WTC11 (cell line): ENCODE measurements around the gene NOP16. TPM values are rescaled to one million over a fixed set of nuclear protein-coding genes. Genes with fewer than 3 reads are reported as not detected.

ENCODE experiments used
- ATAC-seq: fragments of 200-7000 bp; cut with Tn5 transposase; 2 replicates; pipeline ENCODE4 v1.10.0; 2021; ENCODE audit warnings: mild to moderate bottlenecking, moderate library complexity
- CTCF ChIA-PET: fragments of 300-600 bp; sonication (Branson Sonifier 250); formaldehyde crosslinking; loops from one replicate; lab custom pipeline; 2021; ENCODE audit warnings: antibody characterized with exemption; lab: Charles Lee
- POLR2A ChIA-PET: fragments of 350-600 bp; sonication (Branson Sonifier 250); formaldehyde crosslinking; loops from one replicate; lab custom pipeline; 2021; ENCODE audit warnings: antibody characterized with exemption; lab: Charles Lee
- DNase-seq: peaks from one replicate; pipeline ENCODE4 v3.0.0; 2021; ENCODE audit warnings: low spot score
- H3K27ac Mint-ChIP-seq: 2 replicates; pipeline ENCODE4 v1.8.0; 2021; ENCODE audit warnings: mixed read lengths
- H3K27me3 Mint-ChIP-seq: 2 replicates; pipeline ENCODE4 v1.8.0; 2021; ENCODE audit warnings: low read depth, mild to moderate bottlenecking, moderate library complexity, mixed read lengths
- H3K36me3 Mint-ChIP-seq: 2 replicates; pipeline ENCODE4 v1.8.0; 2021; ENCODE audit warnings: mixed read lengths
- H3K4me1 Mint-ChIP-seq: 2 replicates; pipeline ENCODE4 v1.8.0; 2022; ENCODE audit warnings: mixed read lengths
- H3K4me3 Mint-ChIP-seq: 2 replicates; pipeline ENCODE4 v1.8.0; 2021; ENCODE audit warnings: mild to moderate bottlenecking, moderate library complexity, mixed read lengths
- H3K9me3 Mint-ChIP-seq: 2 replicates; pipeline ENCODE4 v1.8.0; 2021; ENCODE audit warnings: mixed read lengths
- ATF2 ChIP-seq: sonication (generic); formaldehyde crosslinking; IDR thresholded peaks from 2 replicates; pipeline ENCODE4 v1.8.1; 2022; ENCODE audit warnings: low read depth, missing genetic modification reagents, borderline replicate concordance
- E2F5 ChIP-seq: sonication (generic); formaldehyde crosslinking; IDR thresholded peaks from 2 replicates; pipeline ENCODE4 v1.8.1; 2022; ENCODE audit warnings: mild to moderate bottlenecking, moderate library complexity, missing genetic modification reagents
- EMX1 ChIP-seq: fragments of 250-450 bp; sonication (Bioruptor Pico); IDR thresholded peaks from 2 replicates; pipeline ENCODE4 v1.8.0; 2021; ENCODE audit warnings: mild to moderate bottlenecking
- ERG ChIP-seq: fragments of 250-450 bp; sonication (Bioruptor Pico); IDR thresholded peaks from 2 replicates; pipeline ENCODE4 v1.8.0; 2021; ENCODE audit warnings: mild to moderate bottlenecking
- ETV6 ChIP-seq: sonication (generic); formaldehyde crosslinking; IDR thresholded peaks from 2 replicates; pipeline ENCODE4 v1.8.1; 2022; ENCODE audit warnings: mild to moderate bottlenecking, missing genetic modification reagents
- GTF2I ChIP-seq: fragments of 250-450 bp; sonication (Bioruptor Pico); conservative IDR thresholded peaks from 2 replicates; pipeline ENCODE4 v1.4.0; 2021; ENCODE audit warnings: mild to moderate bottlenecking
- HMGA2 ChIP-seq: fragments of 250-450 bp; sonication (Bioruptor Pico); IDR thresholded peaks from 2 replicates; pipeline ENCODE4 v1.4.0; 2021; ENCODE audit warnings: mild to moderate bottlenecking, moderate library complexity
- JUN ChIP-seq: sonication (generic); formaldehyde crosslinking; IDR thresholded peaks from 2 replicates; pipeline ENCODE4 v1.8.0; 2023; ENCODE audit warnings: mild to moderate bottlenecking, missing genetic modification reagents
- NR1H2 ChIP-seq: sonication (generic); formaldehyde crosslinking; IDR thresholded peaks from 2 replicates; pipeline ENCODE4 v1.9.0; 2021; ENCODE audit warnings: mild to moderate bottlenecking, moderate library complexity, missing genetic modification reagents
- NR2C2 ChIP-seq: sonication (generic); formaldehyde crosslinking; IDR thresholded peaks from 2 replicates; pipeline ENCODE4 v1.8.0; 2022; ENCODE audit warnings: mild to moderate bottlenecking, missing genetic modification reagents
- OVOL2 ChIP-seq: fragments of 250-450 bp; sonication (Bioruptor Pico); IDR thresholded peaks from 2 replicates; pipeline ENCODE4 v1.9.0; 2021; ENCODE audit warnings: mild to moderate bottlenecking, borderline replicate concordance
- PRRX2 ChIP-seq: fragments of 250-450 bp; sonication (Bioruptor Pico); IDR thresholded peaks from 2 replicates; pipeline ENCODE4 v1.8.0; 2021; ENCODE audit warnings: mild to moderate bottlenecking
- RELA ChIP-seq: sonication (generic); formaldehyde crosslinking; IDR thresholded peaks from 2 replicates; pipeline ENCODE4 v1.8.1; 2022; ENCODE audit warnings: missing genetic modification reagents, mild to moderate bottlenecking, borderline replicate concordance
- RORB ChIP-seq: fragments of 250-450 bp; sonication (Bioruptor Pico); IDR thresholded peaks from 2 replicates; pipeline ENCODE4 v1.9.0; 2021; ENCODE audit warnings: mild to moderate bottlenecking
- SMAD3 ChIP-seq: sonication (generic); formaldehyde crosslinking; IDR thresholded peaks from 2 replicates; pipeline ENCODE4 v1.8.0; 2022; ENCODE audit warnings: missing genetic modification reagents, mild to moderate bottlenecking, borderline replicate concordance
- SOX15 ChIP-seq: fragments of 250-450 bp; sonication (Bioruptor Pico); IDR thresholded peaks from 2 replicates; pipeline ENCODE4 v1.9.0; 2021; ENCODE audit warnings: mild to moderate bottlenecking
- ZBTB43 ChIP-seq: sonication (generic); formaldehyde crosslinking; IDR thresholded peaks from 2 replicates; pipeline ENCODE4 v1.8.1; 2023; ENCODE audit warnings: mild to moderate bottlenecking, missing genetic modification reagents
- ZMAT4 ChIP-seq: fragments of 250-450 bp; sonication (Bioruptor Pico); IDR thresholded peaks from 2 replicates; pipeline ENCODE4 v1.9.0; 2021; ENCODE audit warnings: mild to moderate bottlenecking
- ZNF121 ChIP-seq: sonication (generic); formaldehyde crosslinking; IDR thresholded peaks from 2 replicates; pipeline ENCODE4 v1.8.0; 2023; ENCODE audit warnings: missing genetic modification reagents
- ZNF219 ChIP-seq: sonication (generic); formaldehyde crosslinking; IDR thresholded peaks from 2 replicates; pipeline ENCODE4 v1.8.0; 2023; ENCODE audit warnings: missing genetic modification reagents, mild to moderate bottlenecking, borderline replicate concordance
- ZNF232 ChIP-seq: sonication (generic); formaldehyde crosslinking; IDR thresholded peaks from 2 replicates; pipeline ENCODE4 v1.8.0; 2022; ENCODE audit warnings: mild to moderate bottlenecking, missing genetic modification reagents
- ZNF416 ChIP-seq: fragments of 250-450 bp; sonication (Bioruptor Pico); IDR thresholded peaks from 2 replicates; pipeline ENCODE4 v1.9.0; 2021; ENCODE audit warnings: mild to moderate bottlenecking, inconsistent platforms
- ZNF671 ChIP-seq: fragments of 250-450 bp; sonication (Bioruptor Pico); IDR thresholded peaks from 2 replicates; pipeline ENCODE4 v1.8.0; 2021; ENCODE audit warnings: mild to moderate bottlenecking
- total RNA-seq: library from RNA; stranded (reverse); gene quantifications from 3 replicates; pipeline ENCODE4 v1.2.3, GENCODE V29; 2021

Gene NOP16
- total RNA-seq, 1 experiment from 2014 or later = 57.7 TPM

GRCh38 chr5:176352116-176352878 is 36.1 kb downstream of the NOP16 start:
- no peak overlapping the region for H3K4me3 Mint-ChIP-seq
- no peak overlapping the region for H3K27ac Mint-ChIP-seq
- ChIA-PET CTCF (interaction anchor here (1.3 to 1.4 kb wide), 2 partner anchors 9 to 53 kb away, joined by 3 to 4 read pairs; no protein-coding TSS in a partner anchor), POLR2A (no interaction called here)
- TF ChIP-seq ETV6 (CRISPR knock-in tag) (no peak), JUN (CRISPR knock-in tag) (no peak), ZNF219 (CRISPR knock-in tag) (no peak), ATF2 (CRISPR knock-in tag) (no peak), SOX15 (CRISPR knock-in tag) (no peak), ZBTB43 (CRISPR knock-in tag) (no peak), NR2C2 (CRISPR knock-in tag) (no peak), OVOL2 (CRISPR knock-in tag) (no peak), NR1H2 (no peak)
- no peaks in the 10 kb centered on the region for H3K27me3 Mint-ChIP-seq
- H3K36me3 Mint-ChIP-seq = peaks cover 78% of the 10 kb centered on the region
- no peaks in the 10 kb centered on the region for H3K9me3 Mint-ChIP-seq
- H3K4me1 Mint-ChIP-seq = no peaks in the 10 kb centered on the region
- no peak for DNase-seq
- ATAC-seq = no peak

- Mint-ChIP-seq H3K9me3 (no peaks in the 10 kb centered on the region), H3K4me1 (no peaks in the 10 kb centered on the region), H3K36me3 (peaks cover 84% of the 10 kb centered on the region), H3K27me3 (no peaks in the 10 kb centered on the region), H3K4me3 (no peak overlapping the region), H3K27ac (no peak overlapping the region)
- CTCF ChIA-PET = no interaction called here
- ATAC-seq (no peak), DNase-seq (no peak)
- POLR2A ChIA-PET = interaction anchor here (0.6 kb wide), 1 partner anchor 636 kb away, joined by 4 read pairs; no protein-coding TSS in a partner anchor
- no peak for TF ChIP-seq EMX1 (CRISPR knock-in tag)
- no peak for TF ChIP-seq RELA (CRISPR knock-in tag)
- no peak for TF ChIP-seq ZNF671
Measured at GRCh38 chr5:176350416-176350815, 38.0 kb downstream of the NOP16 start.

GRCh38 chr5:176342766-176343458 is 45.5 kb downstream of the NOP16 start:
- Mint-ChIP-seq H3K36me3 (peaks cover 24% of the 10 kb centered on the region), H3K27ac (no peak overlapping the region), H3K27me3 (no peaks in the 10 kb centered on the region), H3K9me3 (no peaks in the 10 kb centered on the region), H3K4me1 (no peaks in the 10 kb centered on the region), H3K4me3 (no peak overlapping the region)
- TF ChIP-seq E2F5 (CRISPR knock-in tag) (no peak), ZNF232 (CRISPR knock-in tag) (no peak), HMGA2 (CRISPR knock-in tag) (no peak)
- POLR2A ChIA-PET = no interaction called here
- CTCF ChIA-PET = no interaction called here
- DNase-seq (no peak), ATAC-seq (no peak)

GRCh38 chr5:176342158-176342483 is 46.3 kb downstream of the NOP16 start:
- ATAC-seq (no peak), DNase-seq (no peak)
- CTCF ChIA-PET = no interaction called here
- Mint-ChIP-seq H3K36me3 (peaks cover 23% of the 10 kb centered on the region), H3K4me3 (no peak overlapping the region), H3K27me3 (no peaks in the 10 kb centered on the region), H3K9me3 (no peaks in the 10 kb centered on the region), H3K4me1 (no peaks in the 10 kb centered on the region), H3K27ac (no peak overlapping the region)
- POLR2A ChIA-PET = no interaction called here
- TF ChIP-seq ZNF416 (CRISPR knock-in tag) (no peak), GTF2I (CRISPR knock-in tag) (no peak), PRRX2 (CRISPR knock-in tag) (no peak), SMAD3 (CRISPR knock-in tag) (no peak), RORB (CRISPR knock-in tag) (no peak), ZMAT4 (no peak), ZBTB43 (CRISPR knock-in tag) (no peak), JUN (CRISPR knock-in tag) (no peak), ZNF121 (no peak), ERG (CRISPR knock-in tag) (no peak)
